ENCODE measurements around the gene CEACAM18. TPM values are rescaled to one million over a fixed set of nuclear protein-coding genes. Genes with fewer than 3 reads are reported as not detected.
A peak's percentile ranks its signal among the peaks of the same experiment; 100 is the strongest.

Gene CEACAM18
- total and polyA plus RNA-seq, 12 donors, result not detected

GRCh38 chr19:51450730-51451307 is 27.5 kb upstream of the CEACAM18 start:
- Histone ChIP-seq H3K27ac (no peak overlapping the region), H3K9me3 (peaks cover 0 to 6% (median 0%) of the 10 kb centered on the region in 11 donors), H3K27me3 (peaks cover 0 to 43% (median 12%) of the 10 kb centered on the region in 7 donors), H3K4me1 (no peaks in the 10 kb centered on the region), H3K36me3 (no peaks in the 10 kb centered on the region), H3K4me3 (no peak overlapping the region)
- TF ChIP-seq CTCF (IDR thresholded peaks at IDR 0.05), result no peak
- WGBS, 2 donors, result 80 to 81% methylated on average over 5 of the region's 5 CpGs
- DNase-seq (no peak), ATAC-seq (no peak)
- intact Hi-C loops (cut with DNase I), result no loop called here

- H3K36me3 ChIP-seq, result no peaks in the 10 kb centered on the region
- H3K4me1 ChIP-seq, result peaks cover 0 to 11% (median 0%) of the 10 kb centered on the region in 9 donors
- no peak for DNase-seq
- WGBS, 2 donors, result 71 to 76% methylated on average over 11 of the region's 11 CpGs
- H3K9me3 ChIP-seq, result no peaks in the 10 kb centered on the region
- peak overlapping the region in 1 of 10 donors; percentile 16 for H3K4me3 ChIP-seq
- ATAC-seq, result no peak
- H3K27me3 ChIP-seq, result peaks cover 0 to 52% (median 31%) of the 10 kb centered on the region in 7 donors
- intact Hi-C loops (cut with DNase I), result no loop called here
- no peak for TF ChIP-seq CTCF (IDR thresholded peaks at IDR 0.05)
- H3K27ac ChIP-seq, result peak overlapping the region in 1 of 10 donors; percentile 53
These were observed 21.6 kb upstream of the CEACAM18 start for GRCh38 chr19:51456541-51457290.

- TF ChIP-seq CTCF (IDR thresholded peaks at IDR 0.05), result no peak
- ATAC-seq (no peak), DNase-seq (no peak)
- Histone ChIP-seq H3K36me3 (no peaks in the 10 kb centered on the region), H3K9me3 (no peaks in the 10 kb centered on the region), H3K27me3 (peaks cover 0 to 59% (median 38%) of the 10 kb centered on the region in 7 donors), H3K27ac (peak overlapping the region in 1 of 10 donors; percentile 53), H3K4me1 (peaks cover 0 to 19% (median 0%) of the 10 kb centered on the region in 9 donors), H3K4me3 (peak overlapping the region in 1 of 10 donors; percentile 16)
- 77 to 78% methylated on average over 11 of the region's 11 CpGs for WGBS, 2 donors
- intact Hi-C loops (cut with DNase I), result no loop called here
These were observed 20.9 kb upstream of the CEACAM18 start for GRCh38 chr19:51457351-51458013.

GRCh38 chr19:51458051-51458645 is 20.2 kb upstream of the CEACAM18 start, which contains the start of gene SIGLEC8:
TSS of gene SIGLEC8 (minus strand) at chr19:51458454. CDS start at chr19:51458387, 67 bp downstream.
- no peaks in the 10 kb centered on the region for H3K36me3 ChIP-seq
- ATAC-seq (no peak), DNase-seq (no peak)
- H3K9me3 ChIP-seq, result no peaks in the 10 kb centered on the region
- no peak for TF ChIP-seq CTCF (IDR thresholded peaks at IDR 0.05)
- H3K27me3 ChIP-seq, result peaks cover 0 to 66% (median 43%) of the 10 kb centered on the region in 7 donors
- intact Hi-C loops (cut with DNase I), result no loop called here
- peak within 1 kb of the TSS in 1 of 10 donors; percentile 16 for H3K4me3 ChIP-seq
- H3K27ac ChIP-seq, result peak within 1 kb of the TSS in 1 of 10 donors; percentile 53
- H3K4me1 ChIP-seq, result peaks cover 0 to 24% (median 0%) of the 10 kb centered on the region in 9 donors
- 64 to 69% methylated on average over 10 of the region's 10 CpGs for WGBS, 2 donors
